GM19238 (cell line): ENCODE data around the gene DRD4.
"Not testable (repeated sequence)": the region's sequence is repeated elsewhere in the genome, so short reads cannot be mapped to it uniquely, and the experiment has no call there.

Source experiments
- DNase-seq: peaks from one replicate; pipeline ENCODE4 v3.0.0; 2011; ENCODE audit warnings: low spot score; ENCODE audit not compliant: insufficient read length

The DRD4 gene

GRCh38 chr11:641806-642370 is 4.8 kb downstream of the DRD4 start:
- no peak for DNase-seq

- no peak for DNase-seq
These were observed 6.3 kb downstream of the DRD4 start for GRCh38 chr11:643366-643765.

- DNase-seq, result no peak
These were observed 7.0 kb downstream of the DRD4 start for GRCh38 chr11:643849-644738.

GRCh38 chr11:645536-645935 is 8.5 kb downstream of the DRD4 start:
- DNase-seq, result peak; percentile 61

- no peak for DNase-seq
These were observed 9.1 kb downstream of the DRD4 start for GRCh38 chr11:646214-646613.

GRCh38 chr11:647672-648158 is 10.6 kb downstream of the DRD4 start:
- DNase-seq, result not testable (repeated sequence)

- no peak for DNase-seq
These were observed 13.4 kb downstream of the DRD4 start for GRCh38 chr11:650482-650881.

GRCh38 chr11:653136-653535 is 16.1 kb downstream of the DRD4 start:
- not testable (repeated sequence) for DNase-seq

GRCh38 chr11:653837-654236 is 16.8 kb downstream of the DRD4 start:
- DNase-seq, result no peak

GRCh38 chr11:654444-654843 is 17.4 kb downstream of the DRD4 start:
- not testable (repeated sequence) for DNase-seq

- DNase-seq, result no peak
These were observed 18.1 kb downstream of the DRD4 start for GRCh38 chr11:655036-655726.

- no peak for DNase-seq
These were observed 19.4 kb downstream of the DRD4 start for GRCh38 chr11:656426-656825.

GRCh38 chr11:656866-657265 is 19.8 kb downstream of the DRD4 start:
- DNase-seq, result no peak

- DNase-seq, result no peak
These were observed 20.6 kb downstream of the DRD4 start for GRCh38 chr11:657691-658126.

- no peak for DNase-seq
These were observed 22.5 kb downstream of the DRD4 start for GRCh38 chr11:659532-660085.

- no peak for DNase-seq
These were observed 23.2 kb downstream of the DRD4 start for GRCh38 chr11:660281-660680.

GRCh38 chr11:660681-661444 is 23.8 kb downstream of the DRD4 start:
- no peak for DNase-seq

GRCh38 chr11:662689-663274 is 25.7 kb downstream of the DRD4 start:
- DNase-seq, result peak; percentile 72

- DNase-seq, result no peak
These were observed 28.1 kb downstream of the DRD4 start for GRCh38 chr11:665062-665703.

- no peak for DNase-seq
These were observed 28.7 kb downstream of the DRD4 start for GRCh38 chr11:665704-666281.
